ENCODE data around the gene TBX19. TPM values are rescaled to one million over a fixed set of nuclear protein-coding genes. Genes with fewer than 3 reads are reported as not detected.

The TBX19 gene
- total and polyA plus RNA-seq, 2 of the 8 experiments (the other 6 are each of a cell fraction or from before 2014, with no cell fraction given): 1.0 to 1.8 TPM

DNA sequence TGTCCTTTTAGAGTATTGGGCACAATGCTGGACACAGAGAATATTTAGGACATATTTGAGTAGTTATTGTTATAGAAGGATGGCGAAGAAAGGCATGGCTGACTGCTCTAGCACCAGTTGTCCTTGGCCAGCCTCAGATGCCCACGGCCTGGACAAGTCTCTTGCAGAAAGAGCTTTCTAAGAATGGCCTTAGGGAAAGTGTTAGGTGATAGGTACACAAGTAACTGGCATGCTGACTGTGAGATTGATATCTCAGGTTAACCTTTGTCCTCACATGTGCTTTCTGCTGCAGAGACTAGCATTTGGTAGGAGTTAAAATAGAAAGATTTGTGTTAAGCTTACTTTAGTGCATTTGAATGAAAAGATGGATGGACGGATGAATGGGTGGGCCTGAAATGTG, 44.7 kb upstream of the TBX19 start (continued):
- TF ChIP-seq SAP30 (IDR thresholded peaks at IDR 0.05; ENCODE audit: insufficient read depth, insufficient replicate concordance, low read length): no peak
- TF ChIP-seq KDM5A (IDR thresholded peaks at IDR 0.05; ENCODE audit: low read length): no peak
- TF ChIP-seq CHD1 (IDR thresholded peaks at IDR 0.05; ENCODE audit: low read depth, low read length): no peak
- no peak for TF ChIP-seq SP2 (IDR thresholded peaks at IDR 0.05; ENCODE audit: low read length)
- TF ChIP-seq TEAD4 (IDR thresholded peaks at IDR 0.05; ENCODE audit: low read depth, low read length): no peak
- no peak for TF ChIP-seq EZH2 (IDR thresholded peaks at IDR 0.05; ENCODE audit: low read depth, low read length, severe bottlenecking)

All from H1 (cell line).